Neural cell (in vitro differentiated cells): ENCODE measurements around the gene MPDU1. TPM values are rescaled to one million over a fixed set of nuclear protein-coding genes. Genes with fewer than 3 reads are reported as not detected.

Experiments used
- H2AFZ ChIP-seq: fragments of 200-600, 300-800 bp; sonication (generic), shearing (Covaris generic); 2 replicates; pipeline ENCODE4 v1.6.0; 2014; ENCODE audit warnings: low read depth, mild to moderate bottlenecking, antibody characterized with exemption, low read length, moderate library complexity
- H3F3A ChIP-seq: fragments of 200-600 bp; shearing (Covaris generic); 2 replicates; pipeline ENCODE4 v1.6.1; 2016; ENCODE audit warnings: mild to moderate bottlenecking, moderate library complexity, mixed read lengths, antibody characterized with exemption, low read length; ENCODE audit not compliant: insufficient read depth, poor library complexity, severe bottlenecking
- H3K27ac ChIP-seq: fragments of 200-600, 300-800 bp; sonication (generic), shearing (Covaris generic); 2 replicates; pipeline ENCODE4 v1.5.1; 2014; ENCODE audit warnings: mild to moderate bottlenecking, low read length, moderate library complexity
- H3K27me3 ChIP-seq: fragments of 300-800, 200-600 bp; sonication (generic), shearing (Covaris generic); 2 replicates; pipeline ENCODE4 v1.6.0; 2014; ENCODE audit warnings: mild to moderate bottlenecking, low read depth, low read length, moderate library complexity; ENCODE audit not compliant: insufficient read depth
- H3K36me3 ChIP-seq: fragments of 300-800, 200-600 bp; sonication (generic), shearing (Covaris generic); 2 replicates; pipeline ENCODE4 v1.5.1; 2014; ENCODE audit warnings: mild to moderate bottlenecking, antibody characterized with exemption, low read length, moderate library complexity; ENCODE audit not compliant: insufficient read depth
- H3K4me2 ChIP-seq: fragments of 300-800, 200-600 bp; sonication (generic), shearing (Covaris generic); 2 replicates; pipeline ENCODE4 v1.6.0; 2014; ENCODE audit warnings: mild to moderate bottlenecking, low read length
- H3K4me3 ChIP-seq: fragments of 300-800, 200-600 bp; sonication (generic), shearing (Covaris generic); 2 replicates; pipeline ENCODE4 v1.5.1; 2014; ENCODE audit warnings: mild to moderate bottlenecking, low read length, moderate library complexity
- H3K79me2 ChIP-seq: fragments of 200-600 bp; shearing (Covaris generic); replicated peaks from 2 replicates; pipeline ENCODE4 v1.6.0; 2014; ENCODE audit warnings: mild to moderate bottlenecking, low read length, moderate library complexity; ENCODE audit not compliant: insufficient read depth
- H3K9ac ChIP-seq: fragments of 300-800, 200-600 bp; sonication (generic), shearing (Covaris generic); 2 replicates; pipeline ENCODE4 v1.6.1; 2016; ENCODE audit warnings: mild to moderate bottlenecking, low read length, mixed read lengths
- H3K9me2 ChIP-seq: fragments of 200-600 bp; shearing (Covaris generic); 2 replicates; pipeline ENCODE4 v1.6.1; 2016; ENCODE audit warnings: mild to moderate bottlenecking, low read length, mixed read lengths; ENCODE audit not compliant: insufficient read depth
- H3K9me3 ChIP-seq: fragments of 200-600, 300-800 bp; sonication (generic), shearing (Covaris generic); 2 replicates; pipeline ENCODE4 v1.6.1; 2016; ENCODE audit warnings: mild to moderate bottlenecking, mixed run types, low read length, moderate library complexity, mixed read lengths
- H4K20me1 ChIP-seq: fragments of 200-600 bp; shearing (Covaris generic); 2 replicates; pipeline ENCODE4 v1.6.1; 2016; ENCODE audit warnings: mild to moderate bottlenecking, mixed run types; ENCODE audit not compliant: insufficient read depth
- CTCF ChIP-seq: fragments of 450-650 bp; IDR thresholded peaks from 2 replicates; pipeline ENCODE4 v1.5.1; 2014; ENCODE audit warnings: antibody characterized with exemption, mild to moderate bottlenecking, moderate library complexity; ENCODE audit not compliant: poor library complexity, severe bottlenecking
- EP300 ChIP-seq: fragments of 450-650 bp; conservative IDR thresholded peaks from 2 replicates; pipeline ENCODE4 v1.6.1; 2014; ENCODE audit warnings: antibody characterized with exemption, mild to moderate bottlenecking, moderate library complexity; ENCODE audit not compliant: poor library complexity, severe bottlenecking
- EZH2 ChIP-seq: fragments of 200-600, 300-800 bp; shearing (Covaris generic), sonication (generic); IDR thresholded peaks from 2 replicates; pipeline ENCODE4 v1.6.1; 2014; ENCODE audit warnings: antibody characterized with exemption, low read length, borderline replicate concordance, mild to moderate bottlenecking; ENCODE audit not compliant: insufficient read depth, poor library complexity, severe bottlenecking
- MXI1 ChIP-seq: fragments of 450-650 bp; conservative IDR thresholded peaks from 2 replicates; pipeline ENCODE4 v1.6.1; 2014; ENCODE audit warnings: antibody characterized with exemption, mild to moderate bottlenecking; ENCODE audit not compliant: poor library complexity, severe bottlenecking
- POLR2AphosphoS5 ChIP-seq: IDR thresholded peaks from 2 replicates; pipeline ENCODE4 v1.6.1; 2012
- RAD21 ChIP-seq: fragments of 450-650 bp; conservative IDR thresholded peaks from 2 replicates; pipeline ENCODE4 v1.6.1; 2014; ENCODE audit warnings: antibody characterized with exemption, mild to moderate bottlenecking, moderate library complexity
- REST ChIP-seq: IDR thresholded peaks from 2 replicates; pipeline ENCODE4 v1.6.1; 2012; ENCODE audit warnings: borderline replicate concordance
- SMC3 ChIP-seq: fragments of 450-650 bp; conservative IDR thresholded peaks from 2 replicates; pipeline ENCODE4 v1.6.1; 2014; ENCODE audit warnings: antibody characterized with exemption, mild to moderate bottlenecking, moderate library complexity; ENCODE audit not compliant: poor library complexity
- TAF1 ChIP-seq: IDR thresholded peaks from 2 replicates; pipeline ENCODE4 v1.6.1; 2012; ENCODE audit warnings: low read depth
- polyA plus RNA-seq: library from polyadenylated mRNA; depleted of rRNA; stranded (reverse); fragments of >200 nt; gene quantifications from 2 replicates; pipeline ENCODE4 v1.2.3, GENCODE V29; 2014

The MPDU1 gene
- polyA plus RNA-seq, 1 donor from 2014 or later = 110 TPM

GRCh38 chr17:7612294-7612640 is 28.6 kb downstream of the MPDU1 start:
- Histone ChIP-seq H3K9ac (no peak overlapping the region), H3K79me2 (peaks cover 60% of the 10 kb centered on the region), H3K4me3 (peak overlapping the region; percentile 96)

GRCh38 chr17:7613769-7614424 is 30.2 kb downstream of the MPDU1 start:
- TF ChIP-seq MXI1 (peak; percentile 19), EZH2 (no peak)
- Histone ChIP-seq H3K27ac (peak overlapping the region; percentile 82), H4K20me1 (no peaks in the 10 kb centered on the region), H3K9ac (peak overlapping the region; percentile 94), H3K4me2 (peak overlapping the region; percentile 87), H2AFZ (no peak overlapping the region), H3K36me3 (no peaks in the 10 kb centered on the region), H3K9me3 (no peaks in the 10 kb centered on the region), H3K9me2 (no peaks in the 10 kb centered on the region), H3K79me2 (peaks cover 51% of the 10 kb centered on the region), H3K4me3 (peak overlapping the region; percentile 96), H3K27me3 (no peaks in the 10 kb centered on the region), H3F3A (no peaks in the 10 kb centered on the region)

More at GRCh38 chr17:7612294-7612640, 28.6 kb downstream of the MPDU1 start:
- no peaks in the 10 kb centered on the region for H3K27me3 ChIP-seq
- no peak overlapping the region for H3K27ac ChIP-seq
- H3K9me2 ChIP-seq = no peaks in the 10 kb centered on the region
- H2AFZ ChIP-seq = no peak overlapping the region
- H3K9me3 ChIP-seq = no peaks in the 10 kb centered on the region
- H3F3A ChIP-seq = no peaks in the 10 kb centered on the region
- H4K20me1 ChIP-seq = no peaks in the 10 kb centered on the region
- peak overlapping the region; percentile 9 for H3K4me2 ChIP-seq
- no peak for TF ChIP-seq EP300
- no peak for TF ChIP-seq POLR2AphosphoS5
- H3K36me3 ChIP-seq = no peaks in the 10 kb centered on the region

- Histone ChIP-seq H3K9me2 (no peaks in the 10 kb centered on the region), H3K9ac (peak within 1 kb of the TSS; percentile 94), H3K27ac (peak within 1 kb of the TSS; percentile 82), H3F3A (no peaks in the 10 kb centered on the region), H3K79me2 (peaks cover 44% of the 10 kb centered on the region), H3K27me3 (no peaks in the 10 kb centered on the region), H4K20me1 (no peaks in the 10 kb centered on the region), H3K36me3 (no peaks in the 10 kb centered on the region), H3K9me3 (no peaks in the 10 kb centered on the region), H3K4me3 (peak within 1 kb of the TSS; percentile 96), H3K4me2 (peak within 1 kb of the TSS; percentile 87), H2AFZ (no peak within 1 kb of the TSS)
- TF ChIP-seq EP300 (peak; percentile 69), REST (no peak), CTCF (peak; percentile 99), EZH2 (no peak), MXI1 (peak; percentile 42), SMC3 (peak; percentile 57), POLR2AphosphoS5 (peak; percentile 98), RAD21 (peak; percentile 56), TAF1 (no peak)
Measured at GRCh38 chr17:7614425-7615264, 31.0 kb downstream of the MPDU1 start, which contains the start of gene FXR2. Gene FXR2, minus strand, starts transcription at chr17:7614897. Its CDS starts 365 bp downstream, at chr17:7614532.
